GM23338 (cell line): ENCODE measurements around the gene DTNBP1. TPM values are rescaled to one million over a fixed set of nuclear protein-coding genes. Genes with fewer than 3 reads are reported as not detected.

ENCODE experiments used
- ATAC-seq: fragments of 200-7000 bp; cut with Tn5 transposase; 3 replicates; pipeline ENCODE4 v1.9.1; 2020
- DNase-seq: peaks from one replicate; pipeline ENCODE4 v3.0.0-alpha.2; 2015; ENCODE audit warnings: low spot score
- H2AFZ ChIP-seq: fragments of 200-600 bp; sonication (generic); 2 replicates; pipeline ENCODE4 v1.8.0; 2016; ENCODE audit warnings: antibody characterized with exemption, mild to moderate bottlenecking, moderate library complexity
- H3F3A ChIP-seq: fragments of 200-600 bp; sonication (generic); replicated peaks from 2 replicates; pipeline ENCODE4 v1.8.0; 2017; ENCODE audit warnings: antibody characterized with exemption, mixed run types, low read depth
- H3K27ac ChIP-seq: fragments of 200-600 bp; sonication (generic); 2 replicates; pipeline ENCODE4 v1.6.1; 2016; ENCODE audit warnings: low read depth
- H3K27me3 ChIP-seq: fragments of 200-600 bp; sonication (generic); 2 replicates; pipeline ENCODE4 v1.8.0; 2016; ENCODE audit warnings: mild to moderate bottlenecking, mixed run types, moderate library complexity; ENCODE audit not compliant: insufficient read depth
- H3K36me3 ChIP-seq: fragments of 200-600 bp; sonication (generic); 2 replicates; pipeline ENCODE4 v1.8.0; 2016; ENCODE audit warnings: mild to moderate bottlenecking; ENCODE audit not compliant: insufficient read depth
- H3K4me1 ChIP-seq: fragments of 200-600 bp; sonication (generic); 2 replicates; pipeline ENCODE4 v1.8.0; 2016; ENCODE audit warnings: mild to moderate bottlenecking, moderate library complexity; ENCODE audit not compliant: insufficient read depth
- H3K4me2 ChIP-seq: fragments of 200-600 bp; sonication (generic); 2 replicates; pipeline ENCODE4 v1.7.1; 2017; ENCODE audit warnings: mixed run types
- H3K4me3 ChIP-seq: fragments of 200-600 bp; sonication (generic); 2 replicates; pipeline ENCODE4 v1.6.1; 2016; ENCODE audit warnings: mixed run types
- H3K79me2 ChIP-seq: fragments of 200-600 bp; sonication (generic); replicated peaks from 2 replicates; pipeline ENCODE4 v1.8.0; 2017; ENCODE audit warnings: mild to moderate bottlenecking; ENCODE audit not compliant: insufficient read depth
- H3K9me2 ChIP-seq: fragments of 200-600 bp; sonication (generic); 2 replicates; pipeline ENCODE4 v1.8.0; 2017; ENCODE audit not compliant: insufficient read depth
- H4K20me1 ChIP-seq: fragments of 200-600 bp; sonication (generic); replicated peaks from 2 replicates; pipeline ENCODE4 v1.8.0; 2017; ENCODE audit warnings: mild to moderate bottlenecking; ENCODE audit not compliant: insufficient read depth
- H3K27ac Mint-ChIP-seq: 2 replicates; pipeline ENCODE4 v1.8.0; 2020; ENCODE audit warnings: inconsistent platforms, mild to moderate bottlenecking, moderate library complexity, mixed read lengths
- H3K27me3 Mint-ChIP-seq: 3 replicates; pipeline ENCODE4 v1.8.0; 2022; ENCODE audit warnings: low read depth, mild to moderate bottlenecking, moderate library complexity, mixed read lengths, inconsistent platforms; ENCODE audit not compliant: insufficient read depth, poor library complexity
- H3K36me3 Mint-ChIP-seq: 3 replicates; pipeline ENCODE4 v1.8.0; 2021; ENCODE audit warnings: low read depth, mild to moderate bottlenecking, inconsistent platforms, moderate library complexity, mixed read lengths
- H3K4me1 Mint-ChIP-seq: 3 replicates; pipeline ENCODE4 v1.8.0; 2020; ENCODE audit warnings: mild to moderate bottlenecking, inconsistent platforms, mixed read lengths
- H3K4me3 Mint-ChIP-seq: 3 replicates; pipeline ENCODE4 v1.8.0; 2021; ENCODE audit warnings: moderate library complexity, mild to moderate bottlenecking, inconsistent platforms, mixed read lengths
- H3K9me3 Mint-ChIP-seq: 3 replicates; pipeline ENCODE4 v1.8.0; 2020; ENCODE audit warnings: moderate library complexity, mild to moderate bottlenecking, inconsistent platforms, mixed read lengths
- CREB1 ChIP-seq: fragments of 250-450 bp; sonication (Bioruptor Pico); IDR thresholded peaks from 2 replicates; pipeline ENCODE4 v1.5.0; 2020; ENCODE audit warnings: low read depth, mild to moderate bottlenecking, moderate library complexity
- EZH2 ChIP-seq: fragments of 200-600 bp; sonication (generic); IDR thresholded peaks from one replicate; pipeline ENCODE4 v1.8.0; 2017; ENCODE audit warnings: antibody characterized with exemption, mild to moderate bottlenecking, low read depth; ENCODE audit not compliant: unreplicated experiment
- EZH2phosphoT487 ChIP-seq: fragments of 200-600 bp; sonication (generic); IDR thresholded peaks from one replicate; pipeline ENCODE4 v1.8.1; 2018; ENCODE audit warnings: antibody characterized with exemption; ENCODE audit not compliant: unreplicated experiment
- JUNB ChIP-seq: IDR thresholded peaks from one replicate; pipeline ENCODE4 v1.6.1; 2016; ENCODE audit warnings: antibody characterized with exemption; ENCODE audit not compliant: unreplicated experiment
- NANOG ChIP-seq: IDR thresholded peaks from 2 replicates; pipeline ENCODE4 v1.6.1; 2016; ENCODE audit warnings: antibody characterized with exemption, borderline replicate concordance
- POLR2AphosphoS5 ChIP-seq: IDR thresholded peaks from 2 replicates; pipeline ENCODE4 v1.6.1; 2016; ENCODE audit warnings: antibody characterized with exemption, low read depth
- STAT1 ChIP-seq: IDR thresholded peaks from one replicate; pipeline ENCODE4 v1.6.1; 2016; ENCODE audit warnings: antibody characterized with exemption; ENCODE audit not compliant: unreplicated experiment
- ZNF114 ChIP-seq: fragments of 250-450 bp; sonication (Bioruptor Pico); IDR thresholded peaks from 2 replicates; pipeline ENCODE4 v1.5.0; 2020; ENCODE audit warnings: mild to moderate bottlenecking, moderate library complexity
- ZNF331 ChIP-seq: fragments of 250-450 bp; sonication (Bioruptor Pico); IDR thresholded peaks from 2 replicates; pipeline ENCODE4 v1.5.0; 2020; ENCODE audit warnings: low read depth, mild to moderate bottlenecking, moderate library complexity
- polyA plus RNA-seq: library from polyadenylated mRNA; unstranded; fragments of >200 nt; fragmentation: Nextera tagmentation; extraction: Ambion mirVana; gene quantifications from 2 replicates; pipeline ENCODE4 v1.2.1, GENCODE V29; 2016
- total RNA-seq: library from RNA; depleted of rRNA; stranded (reverse); fragments of >200 nt; shearing (Covaris generic); gene quantifications from 2 replicates; pipeline ENCODE4 v1.2.3, GENCODE V29; 2014
- TF ChIP-seq, protein P1 (sequence below): fragments of 250-450 bp; sonication (Bioruptor Pico); IDR thresholded peaks from 2 replicates; pipeline ENCODE4 v1.5.0; 2020; ENCODE audit warnings: mild to moderate bottlenecking, moderate library complexity
- TF ChIP-seq, protein P2 (sequence below): IDR thresholded peaks from 2 replicates; pipeline ENCODE4 v1.6.1; 2016; ENCODE audit warnings: antibody characterized with exemption
- TF ChIP-seq, protein P3 (sequence below): IDR thresholded peaks from one replicate; pipeline ENCODE4 v1.6.1; 2018; ENCODE audit warnings: antibody characterized with exemption; ENCODE audit not compliant: unreplicated experiment
- TF ChIP-seq, protein P4 (sequence below), 2 experiments: fragments of 200-600 bp in 1 of 2; sonication (generic) in 1 of 2; conservative IDR thresholded peaks; 2 replicates each; pipeline versions ENCODE4 v1.5.1 to v1.6.1; 2016 to 2017; ENCODE audit warnings: antibody characterized with exemption in 2 of 2, low read depth in 2 of 2, mild to moderate bottlenecking in 2 of 2, moderate library complexity in 1 of 2

Gene DTNBP1
- total and polyA plus RNA-seq, 2 experiments from 2014 or later = 12.1 to 20.1 TPM

DNA sequence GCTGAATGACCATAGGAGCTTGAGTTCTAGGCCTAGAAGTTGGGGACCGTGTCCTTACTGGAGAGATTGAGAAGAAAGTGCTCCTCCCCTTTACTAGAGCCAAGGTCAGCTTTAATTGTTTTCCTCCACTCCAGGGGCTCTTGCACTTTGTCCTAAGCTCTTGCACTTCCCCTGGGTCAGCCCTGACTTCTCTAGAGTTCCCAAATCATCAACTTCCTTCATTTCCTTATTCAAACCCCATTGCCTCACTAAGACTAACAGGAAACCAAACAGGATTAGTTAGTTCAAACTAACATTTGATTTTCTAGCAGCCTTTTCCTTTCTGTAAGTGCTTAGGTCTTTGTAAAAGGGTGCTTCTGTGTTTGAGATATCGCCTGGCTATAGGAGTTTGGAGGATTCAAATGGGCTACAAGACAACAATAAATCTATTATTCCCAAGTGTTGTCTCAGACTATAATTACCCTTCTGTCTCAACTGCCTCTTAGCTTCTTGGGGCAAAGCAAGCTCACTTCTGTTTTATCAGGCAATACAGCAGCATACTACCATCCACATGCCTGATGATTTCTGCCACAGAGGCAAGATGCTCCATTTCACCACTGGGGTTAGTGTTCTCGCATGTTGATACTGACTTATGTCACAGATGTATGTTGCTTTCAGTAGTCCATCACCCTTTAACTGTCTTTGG is 12.8 kb upstream of the DTNBP1 start:
- TF ChIP-seq JUNB (no peak), EZH2 (no peak), POLR2AphosphoS5 (no peak), CREB1 (CRISPR knock-in tag) (no peak), NANOG (no peak), STAT1 (no peak), EZH2phosphoT487 (no peak), ZNF114 (CRISPR knock-in tag) (no peak), ZNF331 (no peak)
- TF ChIP-seq, protein P1, sequence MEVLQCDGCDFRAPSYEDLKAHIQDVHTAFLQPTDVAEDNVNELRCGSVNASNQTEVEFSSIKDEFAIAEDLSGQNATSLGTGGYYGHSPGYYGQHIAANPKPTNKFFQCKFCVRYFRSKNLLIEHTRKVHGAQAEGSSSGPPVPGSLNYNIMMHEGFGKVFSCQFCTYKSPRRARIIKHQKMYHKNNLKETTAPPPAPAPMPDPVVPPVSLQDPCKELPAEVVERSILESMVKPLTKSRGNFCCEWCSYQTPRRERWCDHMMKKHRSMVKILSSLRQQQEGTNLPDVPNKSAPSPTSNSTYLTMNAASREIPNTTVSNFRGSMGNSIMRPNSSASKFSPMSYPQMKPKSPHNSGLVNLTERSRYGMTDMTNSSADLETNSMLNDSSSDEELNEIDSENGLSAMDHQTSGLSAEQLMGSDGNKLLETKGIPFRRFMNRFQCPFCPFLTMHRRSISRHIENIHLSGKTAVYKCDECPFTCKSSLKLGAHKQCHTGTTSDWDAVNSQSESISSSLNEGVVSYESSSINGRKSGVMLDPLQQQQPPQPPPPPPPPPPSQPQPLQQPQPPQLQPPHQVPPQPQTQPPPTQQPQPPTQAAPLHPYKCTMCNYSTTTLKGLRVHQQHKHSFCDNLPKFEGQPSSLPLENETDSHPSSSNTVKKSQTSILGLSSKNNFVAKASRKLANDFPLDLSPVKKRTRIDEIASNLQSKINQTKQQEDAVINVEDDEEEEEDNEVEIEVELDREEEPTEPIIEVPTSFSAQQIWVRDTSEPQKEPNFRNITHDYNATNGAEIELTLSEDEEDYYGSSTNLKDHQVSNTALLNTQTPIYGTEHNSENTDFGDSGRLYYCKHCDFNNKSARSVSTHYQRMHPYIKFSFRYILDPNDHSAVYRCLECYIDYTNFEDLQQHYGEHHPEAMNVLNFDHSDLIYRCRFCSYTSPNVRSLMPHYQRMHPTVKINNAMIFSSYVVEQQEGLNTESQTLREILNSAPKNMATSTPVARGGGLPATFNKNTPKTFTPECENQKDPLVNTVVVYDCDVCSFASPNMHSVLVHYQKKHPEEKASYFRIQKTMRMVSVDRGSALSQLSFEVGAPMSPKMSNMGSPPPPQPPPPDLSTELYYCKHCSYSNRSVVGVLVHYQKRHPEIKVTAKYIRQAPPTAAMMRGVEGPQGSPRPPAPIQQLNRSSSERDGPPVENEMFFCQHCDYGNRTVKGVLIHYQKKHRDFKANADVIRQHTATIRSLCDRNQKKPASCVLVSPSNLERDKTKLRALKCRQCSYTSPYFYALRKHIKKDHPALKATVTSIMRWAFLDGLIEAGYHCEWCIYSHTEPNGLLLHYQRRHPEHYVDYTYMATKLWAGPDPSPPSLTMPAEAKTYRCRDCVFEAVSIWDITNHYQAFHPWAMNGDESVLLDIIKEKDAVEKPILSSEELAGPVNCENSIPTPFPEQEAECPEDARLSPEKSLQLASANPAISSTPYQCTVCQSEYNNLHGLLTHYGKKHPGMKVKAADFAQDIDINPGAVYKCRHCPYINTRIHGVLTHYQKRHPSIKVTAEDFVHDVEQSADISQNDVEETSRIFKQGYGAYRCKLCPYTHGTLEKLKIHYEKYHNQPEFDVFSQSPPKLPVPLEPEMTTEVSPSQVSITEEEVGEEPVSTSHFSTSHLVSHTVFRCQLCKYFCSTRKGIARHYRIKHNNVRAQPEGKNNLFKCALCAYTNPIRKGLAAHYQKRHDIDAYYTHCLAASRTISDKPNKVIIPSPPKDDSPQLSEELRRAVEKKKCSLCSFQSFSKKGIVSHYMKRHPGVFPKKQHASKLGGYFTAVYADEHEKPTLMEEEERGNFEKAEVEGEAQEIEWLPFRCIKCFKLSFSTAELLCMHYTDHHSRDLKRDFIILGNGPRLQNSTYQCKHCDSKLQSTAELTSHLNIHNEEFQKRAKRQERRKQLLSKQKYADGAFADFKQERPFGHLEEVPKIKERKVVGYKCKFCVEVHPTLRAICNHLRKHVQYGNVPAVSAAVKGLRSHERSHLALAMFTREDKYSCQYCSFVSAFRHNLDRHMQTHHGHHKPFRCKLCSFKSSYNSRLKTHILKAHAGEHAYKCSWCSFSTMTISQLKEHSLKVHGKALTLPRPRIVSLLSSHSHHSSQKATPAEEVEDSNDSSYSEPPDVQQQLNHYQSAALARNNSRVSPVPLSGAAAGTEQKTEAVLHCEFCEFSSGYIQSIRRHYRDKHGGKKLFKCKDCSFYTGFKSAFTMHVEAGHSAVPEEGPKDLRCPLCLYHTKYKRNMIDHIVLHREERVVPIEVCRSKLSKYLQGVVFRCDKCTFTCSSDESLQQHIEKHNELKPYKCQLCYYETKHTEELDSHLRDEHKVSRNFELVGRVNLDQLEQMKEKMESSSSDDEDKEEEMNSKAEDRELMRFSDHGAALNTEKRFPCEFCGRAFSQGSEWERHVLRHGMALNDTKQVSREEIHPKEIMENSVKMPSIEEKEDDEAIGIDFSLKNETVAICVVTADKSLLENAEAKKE (CRISPR knock-in tag) = no peak
- TF ChIP-seq, protein P2, sequence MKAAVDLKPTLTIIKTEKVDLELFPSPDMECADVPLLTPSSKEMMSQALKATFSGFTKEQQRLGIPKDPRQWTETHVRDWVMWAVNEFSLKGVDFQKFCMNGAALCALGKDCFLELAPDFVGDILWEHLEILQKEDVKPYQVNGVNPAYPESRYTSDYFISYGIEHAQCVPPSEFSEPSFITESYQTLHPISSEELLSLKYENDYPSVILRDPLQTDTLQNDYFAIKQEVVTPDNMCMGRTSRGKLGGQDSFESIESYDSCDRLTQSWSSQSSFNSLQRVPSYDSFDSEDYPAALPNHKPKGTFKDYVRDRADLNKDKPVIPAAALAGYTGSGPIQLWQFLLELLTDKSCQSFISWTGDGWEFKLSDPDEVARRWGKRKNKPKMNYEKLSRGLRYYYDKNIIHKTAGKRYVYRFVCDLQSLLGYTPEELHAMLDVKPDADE = no peak
- TF ChIP-seq, protein P3, sequence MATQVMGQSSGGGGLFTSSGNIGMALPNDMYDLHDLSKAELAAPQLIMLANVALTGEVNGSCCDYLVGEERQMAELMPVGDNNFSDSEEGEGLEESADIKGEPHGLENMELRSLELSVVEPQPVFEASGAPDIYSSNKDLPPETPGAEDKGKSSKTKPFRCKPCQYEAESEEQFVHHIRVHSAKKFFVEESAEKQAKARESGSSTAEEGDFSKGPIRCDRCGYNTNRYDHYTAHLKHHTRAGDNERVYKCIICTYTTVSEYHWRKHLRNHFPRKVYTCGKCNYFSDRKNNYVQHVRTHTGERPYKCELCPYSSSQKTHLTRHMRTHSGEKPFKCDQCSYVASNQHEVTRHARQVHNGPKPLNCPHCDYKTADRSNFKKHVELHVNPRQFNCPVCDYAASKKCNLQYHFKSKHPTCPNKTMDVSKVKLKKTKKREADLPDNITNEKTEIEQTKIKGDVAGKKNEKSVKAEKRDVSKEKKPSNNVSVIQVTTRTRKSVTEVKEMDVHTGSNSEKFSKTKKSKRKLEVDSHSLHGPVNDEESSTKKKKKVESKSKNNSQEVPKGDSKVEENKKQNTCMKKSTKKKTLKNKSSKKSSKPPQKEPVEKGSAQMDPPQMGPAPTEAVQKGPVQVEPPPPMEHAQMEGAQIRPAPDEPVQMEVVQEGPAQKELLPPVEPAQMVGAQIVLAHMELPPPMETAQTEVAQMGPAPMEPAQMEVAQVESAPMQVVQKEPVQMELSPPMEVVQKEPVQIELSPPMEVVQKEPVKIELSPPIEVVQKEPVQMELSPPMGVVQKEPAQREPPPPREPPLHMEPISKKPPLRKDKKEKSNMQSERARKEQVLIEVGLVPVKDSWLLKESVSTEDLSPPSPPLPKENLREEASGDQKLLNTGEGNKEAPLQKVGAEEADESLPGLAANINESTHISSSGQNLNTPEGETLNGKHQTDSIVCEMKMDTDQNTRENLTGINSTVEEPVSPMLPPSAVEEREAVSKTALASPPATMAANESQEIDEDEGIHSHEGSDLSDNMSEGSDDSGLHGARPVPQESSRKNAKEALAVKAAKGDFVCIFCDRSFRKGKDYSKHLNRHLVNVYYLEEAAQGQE = no peak
- TF ChIP-seq, protein P4, sequence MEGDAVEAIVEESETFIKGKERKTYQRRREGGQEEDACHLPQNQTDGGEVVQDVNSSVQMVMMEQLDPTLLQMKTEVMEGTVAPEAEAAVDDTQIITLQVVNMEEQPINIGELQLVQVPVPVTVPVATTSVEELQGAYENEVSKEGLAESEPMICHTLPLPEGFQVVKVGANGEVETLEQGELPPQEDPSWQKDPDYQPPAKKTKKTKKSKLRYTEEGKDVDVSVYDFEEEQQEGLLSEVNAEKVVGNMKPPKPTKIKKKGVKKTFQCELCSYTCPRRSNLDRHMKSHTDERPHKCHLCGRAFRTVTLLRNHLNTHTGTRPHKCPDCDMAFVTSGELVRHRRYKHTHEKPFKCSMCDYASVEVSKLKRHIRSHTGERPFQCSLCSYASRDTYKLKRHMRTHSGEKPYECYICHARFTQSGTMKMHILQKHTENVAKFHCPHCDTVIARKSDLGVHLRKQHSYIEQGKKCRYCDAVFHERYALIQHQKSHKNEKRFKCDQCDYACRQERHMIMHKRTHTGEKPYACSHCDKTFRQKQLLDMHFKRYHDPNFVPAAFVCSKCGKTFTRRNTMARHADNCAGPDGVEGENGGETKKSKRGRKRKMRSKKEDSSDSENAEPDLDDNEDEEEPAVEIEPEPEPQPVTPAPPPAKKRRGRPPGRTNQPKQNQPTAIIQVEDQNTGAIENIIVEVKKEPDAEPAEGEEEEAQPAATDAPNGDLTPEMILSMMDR (conservative IDR thresholded peaks at IDR 0.05; ENCODE audit: low read depth in 2 of 2) = no peak
- peak overlapping the region; percentile 41; the same call in 1 of the 2 replicates for H3K4me2 ChIP-seq

More for the DNA sequence above, 12.8 kb upstream of the DTNBP1 start:
- Mint-ChIP-seq H3K27ac (no peak overlapping the region), H3K4me3 (no peak overlapping the region), H3K4me1 (peaks cover 14% of the 10 kb centered on the region), H3K9me3 (no peaks in the 10 kb centered on the region), H3K27me3 (peaks cover 1% of the 10 kb centered on the region), H3K36me3 (no peaks in the 10 kb centered on the region)
- no peak overlapping the region for H3K27ac ChIP-seq
- peak overlapping the region; percentile 87; the same call in 1 of the 2 replicates for H2AFZ ChIP-seq
- H4K20me1 ChIP-seq = no peaks in the 10 kb centered on the region
- peak; percentile 33; the same call in 2 of the 3 replicates for ATAC-seq
- no peaks in the 10 kb centered on the region for H3K27me3 ChIP-seq
- no peaks in the 10 kb centered on the region for H3K36me3 ChIP-seq
- H3K79me2 ChIP-seq = no peaks in the 10 kb centered on the region
- H3F3A ChIP-seq = no peaks in the 10 kb centered on the region
- DNase-seq = no peak
- H3K4me3 ChIP-seq = no peak overlapping the region
- H3K4me1 ChIP-seq = peaks cover 12% of the 10 kb centered on the region
- no peaks in the 10 kb centered on the region for H3K9me2 ChIP-seq
